Measurements from ENCODE around the gene HCCS. TPM values are rescaled to one million over a fixed set of nuclear protein-coding genes. Genes with fewer than 3 reads are reported as not detected.

HCCS gene
- total RNA-seq, result 15.7 TPM
- polyA plus RNA-seq, result 15.3 TPM
- long read RNA-seq, donor 1, result 0 reads
- long read RNA-seq, donor 2, transcript HCCS-202 (7 exons, 1,072 nt), result major isoform, 12 of 14 reads
- long read RNA-seq, donor 2, partial matches to known transcripts, result 0 of 14 reads
- long read RNA-seq, donor 2, other reads (novel, unspliced or antisense), result 0 of 14 reads
- long read RNA-seq, donor 3, transcript HCCS-202 (7 exons, 1,072 nt), result major isoform, 16 of 16 reads
- long read RNA-seq, donor 3, partial matches to known transcripts, result 0 of 16 reads
- long read RNA-seq, donor 3, other reads (novel, unspliced or antisense), result 0 of 16 reads
- long read RNA-seq, donor 4, partial matches to known transcripts, result 0 of 3 reads
- long read RNA-seq, donor 4, other reads (novel, unspliced or antisense), result 0 of 3 reads
- long read RNA-seq, donor 5, transcript HCCS-202 (7 exons, 1,072 nt), result major isoform, 8 of 9 reads
- long read RNA-seq, donor 5, partial matches to known transcripts, result 0 of 9 reads
- long read RNA-seq, donor 5, other reads (novel, unspliced or antisense), result 0 of 9 reads
- long read RNA-seq, donor 6, transcript HCCS-202 (7 exons, 1,072 nt), result major isoform, 5 of 5 reads
- long read RNA-seq, donor 6, partial matches to known transcripts, result 0 of 5 reads
- long read RNA-seq, donor 6, other reads (novel, unspliced or antisense), result 0 of 5 reads
- long read RNA-seq, donor 7, transcript HCCS-202 (7 exons, 1,072 nt), result major isoform, 10 of 11 reads
- long read RNA-seq, donor 7, partial matches to known transcripts, result 0 of 11 reads
- long read RNA-seq, donor 7, other reads (novel, unspliced or antisense), result 0 of 11 reads
- long read RNA-seq, donor 8, partial matches to known transcripts, result 0 of 3 reads
- long read RNA-seq, donor 8, other reads (novel, unspliced or antisense), result 0 of 3 reads
- long read RNA-seq, donor 9, transcript HCCS-202 (7 exons, 1,072 nt), result major isoform, 7 of 8 reads
- long read RNA-seq, donor 9, partial matches to known transcripts, result 0 of 8 reads
- long read RNA-seq, donor 9, other reads (novel, unspliced or antisense), result 0 of 8 reads
- long read RNA-seq, donor 10, partial matches to known transcripts, result 0 of 3 reads
- long read RNA-seq, donor 10, other reads (novel, unspliced or antisense), result 0 of 3 reads

DNA sequence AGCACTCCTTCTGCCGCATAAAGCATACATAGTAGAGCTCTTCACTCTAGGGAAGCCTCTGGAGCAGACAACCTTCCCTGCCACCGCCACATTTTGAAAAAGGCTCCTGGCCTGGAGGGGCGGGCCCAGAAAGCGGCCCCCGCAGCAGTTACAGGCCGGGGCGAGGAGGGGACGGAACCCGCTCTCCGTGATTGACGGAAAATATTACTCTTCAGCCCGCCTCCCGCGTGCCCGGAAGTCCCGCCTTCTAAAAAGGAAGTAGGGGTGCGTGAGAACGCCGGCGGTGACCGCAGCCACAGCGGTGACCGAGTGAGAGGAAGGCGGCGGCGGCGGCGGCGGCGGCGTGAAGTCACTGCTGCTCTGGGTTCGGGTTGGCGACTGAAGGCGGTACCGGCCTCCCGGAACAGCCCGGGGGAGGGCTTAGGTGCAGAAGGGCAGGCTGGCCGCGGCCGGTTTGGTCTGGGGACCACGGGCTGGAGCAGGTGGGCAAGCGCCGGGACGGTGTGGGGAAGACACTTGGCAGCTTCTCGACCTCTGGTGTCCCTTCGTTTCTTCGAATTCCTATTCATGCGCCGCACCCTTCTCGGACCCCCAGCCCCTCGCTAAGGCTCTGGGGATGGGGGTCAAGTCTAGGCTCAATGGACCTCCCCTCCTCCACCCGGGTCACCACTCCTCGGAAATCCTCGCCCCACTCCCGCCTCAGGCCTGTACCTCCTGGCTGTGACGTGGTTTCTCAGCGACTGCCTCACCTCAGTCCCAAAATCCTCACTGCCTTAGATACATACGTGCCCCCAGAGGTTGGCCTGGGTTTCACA lies at the start of gene HCCS:
TSS of gene HCCS (plus strand) at position 296 of the 815 bp plus-strand sequence. CDS start 729 bp downstream, outside the sequence.
- peak within 1 kb of the TSS; percentile 68 to 84 for H3K4me3 ChIP-seq (ENCODE audit: low read length in 2 of 2)
- peaks cover 15 to 20% of the 10 kb centered on the region in 2 donors for H3K36me3 ChIP-seq (ENCODE audit: control insufficient read depth in 2 of 2, insufficient read depth in 2 of 2, low read length in 1 of 2)
- peaks cover 0 to 5% of the 10 kb centered on the region in 2 donors for H3K4me1 ChIP-seq (ENCODE audit: control insufficient read depth in 2 of 2, insufficient read depth in 2 of 2, low read length in 2 of 2)
- H3K27ac ChIP-seq (ENCODE audit: low read depth in 1 of 2, low read length in 1 of 2), result peak within 1 kb of the TSS; percentile 46 to 81
- no peaks in the 10 kb centered on the region for H3K27me3 ChIP-seq (ENCODE audit: control insufficient read depth in 2 of 2, insufficient read depth in 1 of 2, low read length in 1 of 2)
- peaks cover 0 to 2% of the 10 kb centered on the region in 2 donors for H3K9me3 ChIP-seq (ENCODE audit: control insufficient read depth in 2 of 2, insufficient read depth in 1 of 2, low read length in 1 of 2)
- WGBS, result under 1% methylated on average over 58 of the region's 58 CpGs
- peak; percentile 47 to 87 (median 70) for DNase-seq (ENCODE audit: low read depth in 6 of 9, low spot score in 9 of 9)

GRCh38 chrX:11064276-11064675 lies 46.9 kb upstream of the HCCS start:
- no peaks in the 10 kb centered on the region for H3K4me1 ChIP-seq (ENCODE audit: control insufficient read depth in 2 of 2, insufficient read depth in 2 of 2, low read length in 2 of 2)
- no peaks in the 10 kb centered on the region for H3K27me3 ChIP-seq (ENCODE audit: control insufficient read depth in 2 of 2, insufficient read depth in 1 of 2, low read length in 1 of 2)
- no peak overlapping the region for H3K27ac ChIP-seq (ENCODE audit: low read depth in 1 of 2, low read length in 1 of 2)
- no peak overlapping the region for H3K4me3 ChIP-seq (ENCODE audit: low read length in 2 of 2)
- no peaks in the 10 kb centered on the region for H3K36me3 ChIP-seq (ENCODE audit: control insufficient read depth in 2 of 2, insufficient read depth in 2 of 2, low read length in 1 of 2)
- no peak for DNase-seq (ENCODE audit: low read depth in 6 of 9, low spot score in 9 of 9)
- WGBS, result 95% methylated on average over 5 of the region's 5 CpGs
- no peaks in the 10 kb centered on the region for H3K9me3 ChIP-seq (ENCODE audit: control insufficient read depth in 2 of 2, insufficient read depth in 1 of 2, low read length in 1 of 2)

DNA sequence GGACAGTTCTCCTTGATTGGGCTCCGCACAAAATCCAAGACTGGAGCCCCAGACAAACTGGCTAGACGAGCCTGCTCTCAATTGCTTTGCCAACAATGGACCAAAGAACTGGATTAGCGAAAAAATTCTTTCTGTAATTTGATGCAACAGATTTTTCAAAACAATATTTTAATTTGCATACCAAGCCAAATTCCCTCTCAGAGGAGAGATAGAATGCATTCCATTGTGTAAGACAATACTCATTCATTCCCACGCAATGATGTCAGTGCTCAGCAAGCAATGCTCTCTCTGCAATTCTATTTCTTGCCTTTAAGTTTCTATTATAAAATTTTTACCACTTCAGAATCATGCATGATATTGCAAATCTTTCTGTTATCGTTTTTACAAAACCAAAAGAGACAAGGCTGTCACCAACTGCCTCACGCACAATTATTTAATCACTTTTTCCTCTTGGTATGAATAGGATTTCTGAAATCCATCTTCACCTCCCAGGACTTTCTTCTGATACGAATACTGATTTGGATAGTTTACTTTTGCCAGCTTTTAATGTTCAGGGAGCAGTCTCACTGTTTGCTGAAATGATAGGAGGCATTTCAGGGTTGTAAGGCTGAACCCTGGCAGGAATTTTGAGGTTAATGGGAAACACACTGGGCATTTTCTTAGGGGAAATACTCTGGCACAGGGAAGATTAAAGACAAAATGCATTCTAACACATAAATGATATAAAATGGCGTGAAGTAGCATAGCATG lies 46.1 kb upstream of the HCCS start:
- Histone ChIP-seq H3K4me3 (ENCODE audit: low read length in 2 of 2) (no peak overlapping the region), H3K27me3 (ENCODE audit: control insufficient read depth in 2 of 2, insufficient read depth in 1 of 2, low read length in 1 of 2) (no peaks in the 10 kb centered on the region), H3K4me1 (ENCODE audit: control insufficient read depth in 2 of 2, insufficient read depth in 2 of 2, low read length in 2 of 2) (no peaks in the 10 kb centered on the region), H3K36me3 (ENCODE audit: control insufficient read depth in 2 of 2, insufficient read depth in 2 of 2, low read length in 1 of 2) (no peaks in the 10 kb centered on the region), H3K27ac (ENCODE audit: low read depth in 1 of 2, low read length in 1 of 2) (peak overlapping the region in 1 of 2 donors; percentile 4), H3K9me3 (ENCODE audit: control insufficient read depth in 2 of 2, insufficient read depth in 1 of 2, low read length in 1 of 2) (no peaks in the 10 kb centered on the region)
- no peak for DNase-seq (ENCODE audit: low read depth in 6 of 9, low spot score in 9 of 9)
- WGBS, result 82% methylated on average over 8 of the region's 8 CpGs

GRCh38 chrX:11066812-11067211 lies 44.3 kb upstream of the HCCS start:
- H3K27ac ChIP-seq (ENCODE audit: low read depth in 1 of 2, low read length in 1 of 2), result no peak overlapping the region
- no peaks in the 10 kb centered on the region for H3K9me3 ChIP-seq (ENCODE audit: control insufficient read depth in 2 of 2, insufficient read depth in 1 of 2, low read length in 1 of 2)
- H3K27me3 ChIP-seq (ENCODE audit: control insufficient read depth in 2 of 2, insufficient read depth in 1 of 2, low read length in 1 of 2), result no peaks in the 10 kb centered on the region
- no peak for DNase-seq (ENCODE audit: low read depth in 6 of 9, low spot score in 9 of 9)
- H3K4me3 ChIP-seq (ENCODE audit: low read length in 2 of 2), result no peak overlapping the region
- 98% methylated on average over 2 of the region's 2 CpGs for WGBS
- H3K4me1 ChIP-seq (ENCODE audit: control insufficient read depth in 2 of 2, insufficient read depth in 2 of 2, low read length in 2 of 2), result no peaks in the 10 kb centered on the region
- H3K36me3 ChIP-seq (ENCODE audit: control insufficient read depth in 2 of 2, insufficient read depth in 2 of 2, low read length in 1 of 2), result no peaks in the 10 kb centered on the region

DNA sequence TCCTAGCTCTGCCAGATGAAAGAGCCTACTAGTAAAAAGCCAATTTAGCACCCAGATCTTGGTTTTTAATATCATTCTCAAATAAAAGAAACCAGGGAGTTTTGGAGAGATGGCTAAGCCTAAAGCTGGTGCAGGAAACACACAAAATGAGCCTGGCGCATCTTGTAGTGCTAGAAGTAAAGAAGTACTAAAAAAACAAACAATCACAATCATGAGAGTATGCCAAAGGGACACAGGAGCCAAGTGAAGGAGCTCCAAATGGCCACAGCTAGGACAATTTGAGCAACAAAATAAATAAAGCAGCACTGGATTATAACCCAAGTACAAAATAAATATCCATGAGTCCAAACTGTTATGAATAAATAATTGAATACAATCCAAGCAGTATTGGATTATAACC lies 37.8 kb upstream of the HCCS start:
- 100% methylated on average over 1 of the region's 1 CpG for WGBS
- DNase-seq (ENCODE audit: low read depth in 6 of 9, low spot score in 9 of 9), result no peak
- Histone ChIP-seq H3K4me1 (ENCODE audit: control insufficient read depth in 2 of 2, insufficient read depth in 2 of 2, low read length in 2 of 2) (no peaks in the 10 kb centered on the region), H3K27ac (ENCODE audit: low read depth in 1 of 2, low read length in 1 of 2) (no peak overlapping the region), H3K9me3 (ENCODE audit: control insufficient read depth in 2 of 2, insufficient read depth in 1 of 2, low read length in 1 of 2) (no peaks in the 10 kb centered on the region), H3K27me3 (ENCODE audit: control insufficient read depth in 2 of 2, insufficient read depth in 1 of 2, low read length in 1 of 2) (no peaks in the 10 kb centered on the region), H3K36me3 (ENCODE audit: control insufficient read depth in 2 of 2, insufficient read depth in 2 of 2, low read length in 1 of 2) (no peaks in the 10 kb centered on the region), H3K4me3 (ENCODE audit: low read length in 2 of 2) (no peak overlapping the region)

DNA sequence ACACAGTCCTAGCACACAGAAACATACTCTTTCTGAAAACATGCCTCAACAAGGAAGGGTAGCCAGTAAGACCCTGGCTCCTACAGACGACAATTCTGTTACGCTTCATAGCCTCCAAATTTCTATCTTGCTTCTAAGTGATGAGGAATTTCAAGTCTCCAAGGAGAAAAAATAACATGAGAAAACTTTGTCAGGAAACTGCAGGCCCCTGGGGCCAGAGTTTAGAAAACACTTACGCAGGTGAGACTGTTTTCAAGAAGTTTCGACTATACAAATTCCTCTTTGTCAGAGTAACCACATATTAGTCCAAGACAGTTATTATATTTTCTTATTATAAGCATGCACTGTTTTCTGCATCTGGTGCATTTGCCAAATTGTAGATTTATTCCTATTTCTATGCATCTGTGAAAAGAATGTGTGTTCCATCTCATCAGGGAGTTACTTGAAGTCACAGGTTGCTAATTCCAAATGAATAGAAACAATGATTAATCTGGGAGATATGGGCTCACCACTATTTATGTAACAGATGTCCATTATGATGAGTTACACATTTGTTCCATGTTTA lies 30.3 kb upstream of the HCCS start:
- Histone ChIP-seq H3K27me3 (ENCODE audit: control insufficient read depth in 2 of 2, insufficient read depth in 1 of 2, low read length in 1 of 2) (no peaks in the 10 kb centered on the region), H3K27ac (ENCODE audit: low read depth in 1 of 2, low read length in 1 of 2) (no peak overlapping the region), H3K9me3 (ENCODE audit: control insufficient read depth in 2 of 2, insufficient read depth in 1 of 2, low read length in 1 of 2) (no peaks in the 10 kb centered on the region), H3K4me3 (ENCODE audit: low read length in 2 of 2) (no peak overlapping the region), H3K36me3 (ENCODE audit: control insufficient read depth in 2 of 2, insufficient read depth in 2 of 2, low read length in 1 of 2) (no peaks in the 10 kb centered on the region), H3K4me1 (ENCODE audit: control insufficient read depth in 2 of 2, insufficient read depth in 2 of 2, low read length in 2 of 2) (no peaks in the 10 kb centered on the region)
- no peak for DNase-seq (ENCODE audit: low read depth in 6 of 9, low spot score in 9 of 9)
- WGBS, result 92% methylated on average over 4 of the region's 4 CpGs

GRCh38 chrX:11081511-11081910 lies 29.6 kb upstream of the HCCS start:
- H3K27ac ChIP-seq (ENCODE audit: low read depth in 1 of 2, low read length in 1 of 2), result no peak overlapping the region
- no peak for DNase-seq (ENCODE audit: low read depth in 6 of 9, low spot score in 9 of 9)
- 89% methylated on average over 2 of the region's 2 CpGs for WGBS
- no peaks in the 10 kb centered on the region for H3K36me3 ChIP-seq (ENCODE audit: control insufficient read depth in 2 of 2, insufficient read depth in 2 of 2, low read length in 1 of 2)
- no peaks in the 10 kb centered on the region for H3K4me1 ChIP-seq (ENCODE audit: control insufficient read depth in 2 of 2, insufficient read depth in 2 of 2, low read length in 2 of 2)
- no peaks in the 10 kb centered on the region for H3K27me3 ChIP-seq (ENCODE audit: control insufficient read depth in 2 of 2, insufficient read depth in 1 of 2, low read length in 1 of 2)
- H3K9me3 ChIP-seq (ENCODE audit: control insufficient read depth in 2 of 2, insufficient read depth in 1 of 2, low read length in 1 of 2), result no peaks in the 10 kb centered on the region
- H3K4me3 ChIP-seq (ENCODE audit: low read length in 2 of 2), result no peak overlapping the region

- H3K36me3 ChIP-seq (ENCODE audit: control insufficient read depth in 2 of 2, insufficient read depth in 2 of 2, low read length in 1 of 2), result no peaks in the 10 kb centered on the region
- H3K27ac ChIP-seq (ENCODE audit: low read depth in 1 of 2, low read length in 1 of 2), result no peak overlapping the region
- WGBS, result 100% methylated on average over 1 of the region's 1 CpG
- no peak overlapping the region for H3K4me3 ChIP-seq (ENCODE audit: low read length in 2 of 2)
- no peak for DNase-seq (ENCODE audit: low read depth in 6 of 9, low spot score in 9 of 9)
- no peaks in the 10 kb centered on the region for H3K4me1 ChIP-seq (ENCODE audit: control insufficient read depth in 2 of 2, insufficient read depth in 2 of 2, low read length in 2 of 2)
- no peaks in the 10 kb centered on the region for H3K9me3 ChIP-seq (ENCODE audit: control insufficient read depth in 2 of 2, insufficient read depth in 1 of 2, low read length in 1 of 2)
- no peaks in the 10 kb centered on the region for H3K27me3 ChIP-seq (ENCODE audit: control insufficient read depth in 2 of 2, insufficient read depth in 1 of 2, low read length in 1 of 2)
These were observed 25.8 kb upstream of the HCCS start for GRCh38 chrX:11085305-11085704.
